ENCODE data around the gene MRAP2. TPM values are rescaled to one million over a fixed set of nuclear protein-coding genes. Genes with fewer than 3 reads are reported as not detected.
"Not testable (repeated sequence)": the region's sequence is repeated elsewhere in the genome, so short reads cannot be mapped to it uniquely, and the experiment has no call there.

Gene MRAP2
- total and polyA plus RNA-seq, 5 donors: 0.37 to 1.4 (median 0.63) TPM

DNA sequence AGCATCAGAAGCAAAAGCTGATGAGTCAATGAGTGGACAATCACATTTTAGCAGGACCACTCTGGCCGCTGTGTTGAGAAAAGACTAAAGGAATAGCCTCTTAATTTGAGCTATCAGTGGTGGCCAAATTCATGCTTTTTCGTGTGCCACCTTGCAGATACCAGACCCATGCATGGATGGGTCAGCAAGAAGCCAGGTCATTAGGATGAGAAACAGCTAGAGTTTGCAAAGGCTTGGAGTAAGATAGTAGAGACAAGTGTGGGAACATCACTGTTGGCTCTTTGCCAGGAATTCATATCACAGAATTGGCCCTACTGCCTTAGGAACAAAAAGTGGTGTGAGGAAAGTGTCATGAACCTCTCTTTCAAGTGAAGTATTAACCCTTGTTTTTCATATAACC is 25.5 kb downstream of the MRAP2 start:
- DNase-seq: no peak
- peaks cover 2% of the 10 kb centered on the region for H3K4me1 ChIP-seq (ENCODE audit: control insufficient read depth, insufficient read depth, low read length)
- 51% methylated on average over 2 of the region's 2 CpGs for WGBS
- H3K9me3 ChIP-seq (ENCODE audit: control insufficient read depth, low read length): no peaks in the 10 kb centered on the region
- no peaks in the 10 kb centered on the region for H3K27me3 ChIP-seq (ENCODE audit: control insufficient read depth, insufficient read depth)
- H3K4me3 ChIP-seq (ENCODE audit: low read length): no peak overlapping the region
- H3K27ac ChIP-seq (ENCODE audit: low read length): no peak overlapping the region
- ATAC-seq: no peak
- intact Hi-C loops (cut with DNase I): no loop called here

DNA sequence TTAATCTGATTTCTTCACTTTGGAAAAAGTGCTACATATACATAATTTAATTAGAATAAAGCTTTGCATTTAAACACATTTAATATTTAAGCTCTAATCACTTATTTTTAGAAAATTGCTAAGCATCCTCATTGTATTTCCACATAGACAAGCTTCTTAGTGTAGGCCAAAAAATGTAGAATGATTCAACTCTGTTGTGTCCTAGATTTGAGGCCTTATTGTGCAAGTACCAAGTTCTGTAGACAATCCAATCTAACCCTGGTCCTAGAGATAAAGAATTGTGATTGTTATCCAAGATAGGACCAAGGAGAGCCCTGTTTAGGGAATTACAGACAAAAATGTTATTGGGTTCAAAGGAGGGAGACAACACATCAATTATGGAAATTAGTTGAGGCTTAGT is 27.6 kb downstream of the MRAP2 start:
- DNase-seq: no peak
- Histone ChIP-seq H3K4me1 (ENCODE audit: control insufficient read depth, insufficient read depth, low read length) (peaks cover 2% of the 10 kb centered on the region), H3K4me3 (ENCODE audit: low read length) (no peak overlapping the region), H3K27me3 (ENCODE audit: control insufficient read depth, insufficient read depth) (no peaks in the 10 kb centered on the region), H3K9me3 (ENCODE audit: control insufficient read depth, low read length) (no peaks in the 10 kb centered on the region), H3K27ac (ENCODE audit: low read length) (no peak overlapping the region)
- intact Hi-C loops (cut with DNase I): no loop called here
- ATAC-seq: no peak

DNA sequence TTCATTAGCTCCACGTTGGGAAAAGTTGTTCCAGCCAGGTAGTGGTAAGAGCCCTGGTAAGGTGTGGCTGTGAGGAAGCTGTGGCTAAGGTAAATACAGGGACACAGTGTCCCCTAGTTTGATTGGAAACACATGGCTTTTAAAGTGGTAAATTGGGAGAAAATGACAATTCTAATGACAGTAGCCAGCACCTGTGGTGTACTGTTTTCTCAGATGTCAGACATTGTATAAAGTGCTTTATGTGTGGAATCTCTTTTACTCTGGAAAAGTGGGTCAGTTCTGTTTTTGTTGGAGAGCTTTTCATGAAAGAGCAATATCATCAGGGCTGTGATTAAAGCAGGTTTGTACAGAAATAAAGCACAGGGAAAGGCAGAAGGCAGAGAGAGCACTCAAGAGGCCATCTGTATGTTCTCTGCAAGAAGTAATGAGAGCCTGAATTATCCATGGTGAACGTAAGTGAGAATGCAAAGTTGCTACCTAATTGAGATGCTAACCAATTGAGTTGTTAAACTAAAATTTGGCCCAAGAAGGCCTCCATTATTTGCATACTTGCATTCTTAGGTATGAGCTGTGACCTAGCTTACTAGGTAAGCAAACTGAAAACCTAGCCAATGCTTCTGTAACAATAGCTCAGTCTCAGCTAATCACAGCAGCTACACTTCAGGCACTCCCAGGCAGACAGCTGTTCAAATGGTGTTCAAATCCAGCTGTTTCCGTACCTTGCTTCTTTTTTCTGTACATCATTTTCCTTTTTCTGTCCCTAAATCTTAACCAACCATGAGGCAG is 28.2 kb downstream of the MRAP2 start:
- peaks cover 2% of the 10 kb centered on the region for H3K4me1 ChIP-seq (ENCODE audit: control insufficient read depth, insufficient read depth, low read length)
- no peak overlapping the region for H3K4me3 ChIP-seq (ENCODE audit: low read length)
- no peak overlapping the region for H3K27ac ChIP-seq (ENCODE audit: low read length)
- DNase-seq (no peak), ATAC-seq (no peak)
- intact Hi-C loops (cut with DNase I): no loop called here
- no peaks in the 10 kb centered on the region for H3K9me3 ChIP-seq (ENCODE audit: control insufficient read depth, low read length)
- 70% methylated on average over 3 of the region's 3 CpGs for WGBS
- H3K27me3 ChIP-seq (ENCODE audit: control insufficient read depth, insufficient read depth): no peaks in the 10 kb centered on the region

DNA sequence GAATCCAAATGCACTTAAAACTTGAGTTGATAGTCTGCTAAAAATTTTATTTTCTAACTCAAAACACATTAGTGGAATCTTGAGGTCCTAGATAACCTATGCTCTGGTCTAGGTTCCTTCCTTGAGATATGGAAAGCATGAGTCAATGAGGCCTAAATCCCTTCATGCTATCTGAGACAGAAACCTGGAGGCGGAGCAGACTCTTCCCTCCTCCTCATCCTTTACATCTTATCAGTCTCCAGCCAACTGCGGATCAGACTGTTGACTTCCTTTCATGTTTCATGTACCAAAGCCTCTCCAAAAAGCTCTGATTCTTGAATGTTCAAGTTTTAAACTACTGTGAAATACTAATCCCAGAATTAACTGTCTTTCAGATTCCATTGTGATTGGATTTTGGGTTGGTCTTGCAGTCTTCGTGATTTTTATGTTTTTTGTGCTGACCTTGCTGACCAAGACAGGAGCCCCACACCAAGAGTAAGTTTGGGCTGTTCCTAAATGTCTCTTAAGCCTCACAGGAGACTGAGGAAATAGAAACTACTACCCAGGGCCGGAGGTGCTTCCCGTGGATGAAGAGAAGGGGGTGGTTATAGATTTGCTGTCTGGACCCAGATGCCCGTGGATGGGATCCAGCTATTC is 29.1 kb downstream of the MRAP2 start:
- 60% methylated on average over 6 of the region's 6 CpGs for WGBS

DNA sequence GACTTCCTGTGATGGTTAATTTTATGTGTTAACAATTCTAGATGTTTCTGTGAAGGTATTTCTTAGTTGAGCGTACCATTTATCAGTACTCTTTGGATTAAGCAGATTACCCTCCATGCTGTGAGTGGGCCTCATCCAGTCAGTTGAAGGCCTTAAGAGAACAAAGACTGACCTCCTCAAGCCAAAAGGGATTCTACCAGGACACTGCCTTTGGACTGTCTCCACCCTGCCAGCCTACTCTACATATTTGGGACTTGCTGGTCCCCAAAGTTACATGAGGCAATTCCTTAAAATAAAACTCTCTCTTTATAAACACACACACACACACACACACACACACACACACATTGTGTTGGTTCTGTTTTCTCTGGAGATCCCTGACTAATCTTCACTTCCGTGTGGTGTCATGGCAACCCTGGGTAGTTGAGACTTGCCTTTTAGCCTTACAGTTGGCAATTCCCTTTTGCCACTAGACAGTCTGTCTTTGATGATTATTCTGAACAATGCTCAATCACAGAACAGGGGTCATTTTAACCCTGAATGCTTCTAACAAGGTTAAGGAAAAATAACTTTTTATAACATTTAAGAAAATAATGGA is 32.2 kb downstream of the MRAP2 start:
- Histone ChIP-seq H3K4me1 (ENCODE audit: control insufficient read depth, insufficient read depth, low read length) (no peaks in the 10 kb centered on the region), H3K27me3 (ENCODE audit: control insufficient read depth, insufficient read depth) (no peaks in the 10 kb centered on the region), H3K27ac (ENCODE audit: low read length) (no peak overlapping the region), H3K4me3 (ENCODE audit: low read length) (no peak overlapping the region), H3K9me3 (ENCODE audit: control insufficient read depth, low read length) (no peaks in the 10 kb centered on the region)
- intact Hi-C loops (cut with DNase I): no loop called here
- WGBS: 66% methylated on average over 2 of the region's 2 CpGs
- DNase-seq (no peak), ATAC-seq (no peak)

More for the DNA sequence above, 29.1 kb downstream of the MRAP2 start:
- H3K9me3 ChIP-seq (ENCODE audit: control insufficient read depth, low read length): no peaks in the 10 kb centered on the region
- H3K27ac ChIP-seq (ENCODE audit: low read length): no peak overlapping the region
- H3K4me1 ChIP-seq (ENCODE audit: control insufficient read depth, insufficient read depth, low read length): peaks cover 2% of the 10 kb centered on the region
- H3K4me3 ChIP-seq (ENCODE audit: low read length): no peak overlapping the region
- intact Hi-C loops (cut with DNase I): no loop called here
- DNase-seq (no peak), ATAC-seq (peak; percentile 42 to 51)
- no peaks in the 10 kb centered on the region for H3K27me3 ChIP-seq (ENCODE audit: control insufficient read depth, insufficient read depth)

DNA sequence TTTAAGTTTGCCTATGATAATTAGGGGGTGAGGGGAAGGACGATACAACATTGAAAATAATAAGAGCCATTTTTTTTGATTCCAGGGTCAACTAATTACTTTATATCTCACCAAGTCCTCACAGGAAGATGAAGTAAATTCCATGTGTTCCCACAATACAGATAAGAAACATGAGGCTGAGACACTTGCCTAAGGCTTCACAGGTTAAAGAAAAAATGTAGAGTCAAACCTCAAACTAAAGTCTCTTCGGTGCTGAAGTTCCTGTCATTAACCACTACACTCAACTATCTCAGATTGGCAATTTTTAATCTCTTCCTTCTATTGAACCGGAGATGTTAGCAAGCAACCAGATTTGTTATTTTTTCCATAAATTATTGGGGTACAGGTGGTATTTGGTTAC is 33.0 kb downstream of the MRAP2 start:
- H3K4me3 ChIP-seq (ENCODE audit: low read length): no peak overlapping the region

DNA sequence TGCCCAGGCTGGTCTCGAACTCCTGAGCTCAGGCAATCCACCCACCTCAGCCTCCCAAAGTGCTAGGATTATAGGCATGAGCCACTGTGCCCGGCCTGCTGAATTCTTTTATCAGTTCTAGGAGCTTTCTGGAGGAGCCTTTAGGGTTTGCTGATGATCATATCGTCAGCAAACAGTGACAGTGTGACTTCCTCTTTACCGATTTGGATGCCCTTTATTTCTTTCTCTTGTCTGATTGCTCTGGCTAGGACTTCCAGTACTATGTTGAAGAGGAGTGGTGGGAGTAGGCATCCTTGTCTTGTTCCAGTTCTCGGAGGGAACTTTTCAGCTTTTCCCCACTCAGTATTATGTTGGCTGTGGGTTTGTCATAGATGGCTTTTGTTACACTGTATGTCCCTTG is 35.3 kb downstream of the MRAP2 start:
- H3K4me1 ChIP-seq (ENCODE audit: control insufficient read depth, insufficient read depth, low read length); H3K9me3 ChIP-seq (ENCODE audit: control insufficient read depth, low read length); ATAC-seq; intact Hi-C loops (cut with DNase I); DNase-seq; H3K27me3 ChIP-seq (ENCODE audit: control insufficient read depth, insufficient read depth); H3K27ac ChIP-seq (ENCODE audit: low read length); H3K4me3 ChIP-seq (ENCODE audit: low read length): not testable (repeated sequence)
- 82% methylated on average over 5 of the region's 5 CpGs for WGBS

More for the DNA sequence above, 33.0 kb downstream of the MRAP2 start:
- DNase-seq: no peak
- ATAC-seq: no peak
- no peak overlapping the region for H3K27ac ChIP-seq (ENCODE audit: low read length)
- WGBS: 66% methylated on average over 3 of the region's 3 CpGs
- intact Hi-C loops (cut with DNase I): no loop called here
- no peaks in the 10 kb centered on the region for H3K27me3 ChIP-seq (ENCODE audit: control insufficient read depth, insufficient read depth)
- no peaks in the 10 kb centered on the region for H3K4me1 ChIP-seq (ENCODE audit: control insufficient read depth, insufficient read depth, low read length)
- H3K9me3 ChIP-seq (ENCODE audit: control insufficient read depth, low read length): no peaks in the 10 kb centered on the region

DNA sequence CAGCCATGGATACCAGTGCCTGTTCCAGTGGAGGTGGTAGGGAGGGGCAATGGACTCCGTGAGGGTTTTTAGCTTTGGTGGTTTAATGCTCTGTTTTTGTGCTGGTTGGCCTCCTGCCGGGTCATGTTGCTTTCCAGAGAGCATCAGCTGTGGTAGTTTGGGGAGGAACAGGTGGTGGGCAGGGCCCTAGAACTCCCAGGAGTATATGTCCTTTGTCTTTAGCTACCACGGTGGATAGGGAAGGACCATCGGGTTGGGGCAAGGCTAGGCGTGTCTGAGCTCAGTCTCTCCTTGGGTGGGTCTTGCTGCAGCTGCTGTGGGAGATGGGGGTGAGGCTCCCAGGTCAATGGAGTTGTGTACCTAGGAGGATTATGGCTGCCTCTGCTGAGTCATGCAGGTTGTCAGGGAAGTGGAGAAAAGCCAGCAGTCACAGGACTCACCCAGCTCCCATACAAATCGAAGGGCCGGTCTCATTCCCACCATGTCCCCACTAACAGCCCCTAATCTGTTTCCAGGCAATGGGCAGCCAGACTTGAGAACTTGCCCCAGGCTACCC is 38.9 kb downstream of the MRAP2 start:
- no peak for DNase-seq
- Histone ChIP-seq H3K27me3 (ENCODE audit: control insufficient read depth, insufficient read depth) (no peaks in the 10 kb centered on the region), H3K4me3 (ENCODE audit: low read length) (no peak overlapping the region), H3K9me3 (ENCODE audit: control insufficient read depth, low read length) (no peaks in the 10 kb centered on the region), H3K4me1 (ENCODE audit: control insufficient read depth, insufficient read depth, low read length) (no peaks in the 10 kb centered on the region), H3K27ac (ENCODE audit: low read length) (no peak overlapping the region)
- intact Hi-C loops (cut with DNase I): no loop called here
- no peak for ATAC-seq
- WGBS: 96% methylated on average over 7 of the region's 7 CpGs

DNA sequence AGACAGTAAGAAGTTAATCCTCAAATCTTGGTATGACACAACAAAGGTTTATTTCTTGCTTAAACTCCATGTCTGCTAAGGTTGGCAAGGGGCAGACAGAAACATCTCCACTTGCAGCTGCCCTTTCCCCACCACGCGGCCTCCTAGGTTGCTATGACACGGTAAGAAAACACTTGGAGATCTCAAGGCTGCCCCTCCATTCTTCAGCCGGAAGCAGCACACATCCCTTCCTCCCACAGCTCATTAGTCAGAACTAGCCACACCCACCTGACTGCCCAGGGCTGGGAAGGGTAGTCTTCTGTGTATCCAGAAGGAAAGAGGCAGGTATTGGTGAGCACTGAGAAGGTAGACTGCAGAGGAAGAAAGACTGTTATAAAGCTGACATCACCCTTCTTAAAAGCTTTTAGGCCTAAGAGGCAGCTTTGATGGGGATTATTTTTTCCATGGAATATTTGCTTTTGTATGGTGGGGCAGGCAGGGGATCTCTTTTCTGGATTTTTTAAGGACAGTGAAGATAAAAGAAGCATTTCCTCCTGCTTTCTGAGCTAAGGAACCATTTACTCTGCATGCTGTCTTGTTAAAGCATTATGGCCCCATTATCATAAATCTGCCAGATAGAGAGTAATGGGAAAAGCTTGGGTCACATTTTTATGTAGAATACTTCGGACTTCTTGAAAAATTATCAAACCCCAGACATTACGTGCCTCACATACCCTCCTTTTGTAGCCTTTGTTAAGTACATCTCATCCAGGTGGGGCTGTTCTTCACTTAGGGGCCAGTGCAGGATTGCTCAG is 41.6 kb downstream of the MRAP2 start:
- no peak overlapping the region for H3K27ac ChIP-seq (ENCODE audit: low read length)
- H3K4me3 ChIP-seq (ENCODE audit: low read length): no peak overlapping the region
- DNase-seq: no peak
- no peaks in the 10 kb centered on the region for H3K4me1 ChIP-seq (ENCODE audit: control insufficient read depth, insufficient read depth, low read length)
- no peaks in the 10 kb centered on the region for H3K9me3 ChIP-seq (ENCODE audit: control insufficient read depth, low read length)
- intact Hi-C loops (cut with DNase I): no loop called here
- no peaks in the 10 kb centered on the region for H3K27me3 ChIP-seq (ENCODE audit: control insufficient read depth, insufficient read depth)
- WGBS: 54% methylated on average over 6 of the region's 6 CpGs
- ATAC-seq: no peak

DNA sequence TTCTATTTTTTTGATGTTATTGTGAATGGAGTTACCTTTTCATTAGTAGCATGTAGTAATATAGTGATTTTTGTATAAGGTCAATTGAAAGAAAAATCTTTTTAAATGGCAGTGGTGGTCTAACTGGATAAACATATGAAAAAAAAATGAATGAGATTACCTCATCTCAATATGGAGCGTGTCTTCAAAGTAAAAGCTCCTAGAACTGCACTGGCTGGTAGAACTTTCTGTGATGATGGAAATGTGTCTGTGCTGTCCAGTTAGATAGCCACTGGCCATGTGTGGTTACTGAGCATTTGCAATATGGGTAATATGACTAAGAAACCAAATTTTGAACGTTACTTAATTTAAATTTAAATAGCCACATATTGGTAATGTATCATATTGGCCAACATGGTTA is 44.1 kb downstream of the MRAP2 start:
- ATAC-seq: no peak
- Histone ChIP-seq H3K4me3 (ENCODE audit: low read length) (no peak overlapping the region), H3K27ac (ENCODE audit: low read length) (no peak overlapping the region), H3K4me1 (ENCODE audit: control insufficient read depth, insufficient read depth, low read length) (no peaks in the 10 kb centered on the region), H3K27me3 (ENCODE audit: control insufficient read depth, insufficient read depth) (no peaks in the 10 kb centered on the region), H3K9me3 (ENCODE audit: control insufficient read depth, low read length) (no peaks in the 10 kb centered on the region)
- DNase-seq: no peak
- intact Hi-C loops (cut with DNase I): no loop called here
- 86% methylated on average over 2 of the region's 2 CpGs for WGBS
